Choroid plexus epithelial cell (primary cell): Measurements from ENCODE around the gene SIRT5.

Experiments
- DNase-seq: peaks from one replicate; pipeline ENCODE4 v3.0.0-alpha.2; 2010; ENCODE audit warnings: low read depth
- H3K4me3 ChIP-seq: 2 replicates; pipeline ENCODE4 v1.5.1; 2011; ENCODE audit warnings: low read depth, mild to moderate bottlenecking, control low read depth, low read length, moderate library complexity
- TF ChIP-seq, protein P1 (sequence below): conservative IDR thresholded peaks from 2 replicates; pipeline ENCODE4 v1.5.1; 2011; ENCODE audit warnings: low read depth, mild to moderate bottlenecking, control low read depth, inconsistent platforms, low read length, moderate library complexity

SIRT5 gene

DNA sequence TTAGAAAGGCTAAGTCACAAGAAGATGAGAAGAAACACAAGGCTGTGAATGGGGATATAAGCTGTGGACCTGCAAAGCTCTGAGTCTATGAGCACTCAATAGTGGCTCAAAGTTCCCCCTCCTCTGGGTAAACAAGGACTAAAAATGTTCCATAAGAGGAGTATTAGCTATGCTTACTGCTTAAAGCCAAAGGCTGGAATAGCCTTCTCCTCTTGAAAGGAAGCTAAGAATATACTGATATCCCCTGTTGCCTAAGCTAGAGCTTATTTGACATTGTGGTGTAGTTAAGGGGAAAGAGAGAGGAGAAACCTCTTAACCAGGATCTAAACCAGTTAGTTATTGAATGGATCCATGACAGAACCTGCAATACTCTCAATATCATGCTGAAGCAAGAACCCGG lies 86.5 kb downstream of the SIRT5 start:
- TF ChIP-seq, protein P1, sequence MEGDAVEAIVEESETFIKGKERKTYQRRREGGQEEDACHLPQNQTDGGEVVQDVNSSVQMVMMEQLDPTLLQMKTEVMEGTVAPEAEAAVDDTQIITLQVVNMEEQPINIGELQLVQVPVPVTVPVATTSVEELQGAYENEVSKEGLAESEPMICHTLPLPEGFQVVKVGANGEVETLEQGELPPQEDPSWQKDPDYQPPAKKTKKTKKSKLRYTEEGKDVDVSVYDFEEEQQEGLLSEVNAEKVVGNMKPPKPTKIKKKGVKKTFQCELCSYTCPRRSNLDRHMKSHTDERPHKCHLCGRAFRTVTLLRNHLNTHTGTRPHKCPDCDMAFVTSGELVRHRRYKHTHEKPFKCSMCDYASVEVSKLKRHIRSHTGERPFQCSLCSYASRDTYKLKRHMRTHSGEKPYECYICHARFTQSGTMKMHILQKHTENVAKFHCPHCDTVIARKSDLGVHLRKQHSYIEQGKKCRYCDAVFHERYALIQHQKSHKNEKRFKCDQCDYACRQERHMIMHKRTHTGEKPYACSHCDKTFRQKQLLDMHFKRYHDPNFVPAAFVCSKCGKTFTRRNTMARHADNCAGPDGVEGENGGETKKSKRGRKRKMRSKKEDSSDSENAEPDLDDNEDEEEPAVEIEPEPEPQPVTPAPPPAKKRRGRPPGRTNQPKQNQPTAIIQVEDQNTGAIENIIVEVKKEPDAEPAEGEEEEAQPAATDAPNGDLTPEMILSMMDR, result no peak
- no peak overlapping the region for H3K4me3 ChIP-seq

GRCh38 chr6:13661647-13662046 lies 87.2 kb downstream of the SIRT5 start:
- TF ChIP-seq, protein P1, result no peak
- DNase-seq, result no peak
- H3K4me3 ChIP-seq, result no peak overlapping the region

More for the DNA sequence above, 86.5 kb downstream of the SIRT5 start:
- DNase-seq, result no peak

DNA sequence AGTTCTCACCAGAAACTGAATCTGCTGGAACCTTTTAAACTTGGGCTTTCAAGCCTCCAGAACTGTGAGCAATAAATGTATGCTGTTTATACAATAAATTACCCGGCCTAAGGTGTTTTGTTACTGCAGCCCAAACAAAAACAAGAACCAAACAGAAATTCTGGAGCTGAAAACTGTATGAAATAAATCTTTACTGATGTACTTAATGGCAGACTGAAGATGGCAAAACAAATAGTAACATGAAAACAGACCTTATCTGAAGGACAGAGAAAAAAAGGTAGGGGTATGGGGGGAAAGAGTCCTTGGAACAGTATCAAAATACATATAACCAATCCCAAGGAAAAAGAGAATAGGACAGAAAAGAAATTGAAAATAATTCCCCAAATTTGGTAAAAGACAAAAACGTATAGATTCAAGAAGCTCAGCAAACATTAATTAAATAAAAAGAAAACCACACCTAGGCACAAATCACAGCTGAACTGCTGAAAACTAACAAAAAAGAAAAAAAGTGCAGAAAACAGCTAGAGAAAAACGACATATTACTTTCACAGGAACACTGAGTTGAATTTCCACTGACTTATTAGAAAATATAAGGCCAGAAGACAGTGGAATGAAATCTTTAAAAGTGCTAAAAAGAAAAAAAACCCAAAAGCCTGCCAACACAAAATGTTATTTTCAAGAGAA lies 88.4 kb downstream of the SIRT5 start:
- DNase-seq, result no peak
- H3K4me3 ChIP-seq, result no peak overlapping the region
- TF ChIP-seq, protein P1, result no peak

- no peak for DNase-seq
- H3K4me3 ChIP-seq, result no peak overlapping the region
- TF ChIP-seq, protein P1, result no peak
Observed at GRCh38 chr6:13663986-13664385, 89.6 kb downstream of the SIRT5 start.
